Mesenchymal stem cell (in vitro differentiated cells and primary cell): ENCODE measurements around the gene NOL4L.

Experiments used
- DNase-seq: peaks from one replicate; pipeline ENCODE4 v3.0.0-alpha.2; 2013
- H2AFZ ChIP-seq: one replicate; pipeline ENCODE4 v1.6.1; 2013; ENCODE audit warnings: low read depth, mild to moderate bottlenecking, control low read depth, inconsistent platforms, low read length, moderate library complexity
- H2AK5ac ChIP-seq: 2 replicates; pipeline ENCODE4 v1.6.1; 2013; ENCODE audit warnings: low read length, moderate library complexity, mild to moderate bottlenecking, inconsistent platforms; ENCODE audit not compliant: severe bottlenecking
- H2BK120ac ChIP-seq: one replicate; pipeline ENCODE4 v1.6.1; 2013; ENCODE audit warnings: low read depth, mild to moderate bottlenecking, inconsistent platforms, low read length, moderate library complexity
- H2BK12ac ChIP-seq, 2 experiments: one replicate each; pipeline ENCODE4 v1.6.1; 2013; ENCODE audit warnings: inconsistent platforms in 2 of 2, low read length in 2 of 2, mild to moderate bottlenecking in 2 of 2, moderate library complexity in 2 of 2, control low read depth in 1 of 2
- H2BK15ac ChIP-seq: one replicate; pipeline ENCODE4 v1.6.1; 2013; ENCODE audit warnings: mild to moderate bottlenecking, low read depth, inconsistent platforms; ENCODE audit not compliant: poor library complexity, severe bottlenecking
- H2BK5ac ChIP-seq: 2 replicates; pipeline ENCODE4 v1.6.1; 2013; ENCODE audit warnings: low read depth, mild to moderate bottlenecking, low read length, control low read depth, inconsistent platforms; ENCODE audit not compliant: poor library complexity, severe bottlenecking
- H3K14ac ChIP-seq, 2 experiments: one replicate each; pipeline ENCODE4 v1.6.1; 2013; ENCODE audit warnings: inconsistent platforms in 2 of 2, low read length in 2 of 2, control low read depth in 1 of 2, mild to moderate bottlenecking in 1 of 2, moderate library complexity in 1 of 2
- H3K18ac ChIP-seq, 2 experiments: one replicate each; pipeline ENCODE4 v1.6.1; 2013; ENCODE audit warnings: inconsistent platforms in 2 of 2, low read length in 2 of 2, control low read depth in 1 of 2, low read depth in 1 of 2, mild to moderate bottlenecking in 1 of 2
- H3K23ac ChIP-seq, 2 experiments: one replicate each; pipeline ENCODE4 v1.6.1; 2013; ENCODE audit warnings: inconsistent platforms in 2 of 2, low read length in 2 of 2, mild to moderate bottlenecking in 2 of 2, moderate library complexity in 2 of 2, control low read depth in 1 of 2
- H3K27ac ChIP-seq: 2 replicates; pipeline ENCODE4 v1.5.1; 2013; ENCODE audit warnings: mild to moderate bottlenecking, moderate library complexity, low read length, control low read depth, inconsistent platforms; ENCODE audit not compliant: poor library complexity, severe bottlenecking
- H3K27me3 ChIP-seq, 2 experiments: 2 replicates each; pipeline versions ENCODE4 v1.6.1 to v1.7.0; 2013; ENCODE audit warnings: low read length in 2 of 2, mild to moderate bottlenecking in 2 of 2, moderate library complexity in 2 of 2, control low read depth in 1 of 2, inconsistent platforms in 1 of 2; ENCODE audit not compliant: control insufficient read depth in 1 of 2, insufficient read depth in 1 of 2
- H3K36me3 ChIP-seq, 2 experiments: 2 replicates each; pipeline versions ENCODE4 v1.6.1 to v1.7.0; 2013; ENCODE audit warnings: low read length in 2 of 2, control low read depth in 1 of 2, inconsistent platforms in 1 of 2, low read depth in 1 of 2, mild to moderate bottlenecking in 1 of 2; ENCODE audit not compliant: insufficient read depth in 2 of 2, control insufficient read depth in 1 of 2
- H3K4ac ChIP-seq, 2 experiments: one replicate each; pipeline ENCODE4 v1.6.1; 2013; ENCODE audit warnings: inconsistent platforms in 2 of 2, low read length in 2 of 2, mild to moderate bottlenecking in 2 of 2, moderate library complexity in 2 of 2, control low read depth in 1 of 2, low read depth in 1 of 2
- H3K4me1 ChIP-seq: 2 replicates; pipeline ENCODE4 v1.6.1; 2013; ENCODE audit warnings: low read depth, low read length, control low read depth; ENCODE audit not compliant: control insufficient read depth, insufficient read depth
- H3K4me2 ChIP-seq: 2 replicates; pipeline ENCODE4 v1.6.1; 2013; ENCODE audit warnings: low read length, mild to moderate bottlenecking, inconsistent platforms; ENCODE audit not compliant: poor library complexity, severe bottlenecking
- H3K4me3 ChIP-seq, 2 experiments: 2 replicates each; pipeline versions ENCODE4 v1.5.1 to v1.7.0; 2013; ENCODE audit warnings: low read length in 2 of 2, mild to moderate bottlenecking in 2 of 2, control low read depth in 1 of 2, low read depth in 1 of 2; ENCODE audit not compliant: insufficient read depth in 1 of 2
- H3K79me1 ChIP-seq: replicated peaks from 2 replicates; pipeline ENCODE4 v1.6.1; 2013; ENCODE audit warnings: mild to moderate bottlenecking, control low read depth, low read length, inconsistent platforms; ENCODE audit not compliant: poor library complexity, severe bottlenecking
- H3K9ac ChIP-seq: 2 replicates; pipeline ENCODE4 v1.7.0; 2013; ENCODE audit warnings: mild to moderate bottlenecking, low read length, moderate library complexity
- H3K9me3 ChIP-seq: 2 replicates; pipeline ENCODE4 v1.7.0; 2013; ENCODE audit warnings: mild to moderate bottlenecking, low read length; ENCODE audit not compliant: control insufficient read depth
- H4K8ac ChIP-seq: one replicate; pipeline ENCODE4 v1.6.1; 2013; ENCODE audit warnings: inconsistent platforms, mild to moderate bottlenecking, low read length, moderate library complexity
- H4K91ac ChIP-seq: one replicate; pipeline ENCODE4 v1.6.1; 2013; ENCODE audit warnings: mild to moderate bottlenecking, low read length, inconsistent platforms
- WGBS: methylation state at CpG from one replicate; pipeline ENCODE4 v1.1.7; 2013; ENCODE audit warnings: mixed read lengths; 5-methylcytosine and 5-hydroxymethylcytosine counted together

Gene NOL4L

GRCh38 chr20:32455901-32456701 is 129.0 kb downstream of the NOL4L start:
- H3K14ac ChIP-seq: peak overlapping the region in 1 of 2 experiments; percentile 76
- peaks cover 42 to 76% of the 10 kb centered on the region in 2 experiments for H3K36me3 ChIP-seq
- H3K27me3 ChIP-seq: no peaks in the 10 kb centered on the region
- H3K27ac ChIP-seq: peak overlapping the region; percentile 93
- WGBS: 96% methylated on average over 35 of the region's 35 CpGs
- H2BK15ac ChIP-seq: no peak overlapping the region
- H3K9me3 ChIP-seq: no peaks in the 10 kb centered on the region
- peak overlapping the region in 1 of 2 experiments; percentile 37 for H3K23ac ChIP-seq
- peak overlapping the region in 1 of 2 experiments; percentile 51 for H2BK12ac ChIP-seq
- peak overlapping the region; percentile 29 for H4K8ac ChIP-seq
- H2BK5ac ChIP-seq: no peak overlapping the region
- H2AFZ ChIP-seq: no peak overlapping the region
- peak overlapping the region; percentile 30 to 76 for H3K18ac ChIP-seq
- H3K4me3 ChIP-seq: no peak overlapping the region
- peak overlapping the region; percentile 65 for H3K9ac ChIP-seq
- DNase-seq: no peak
- no peak overlapping the region for H2BK120ac ChIP-seq
- peaks cover 39% of the 10 kb centered on the region for H3K4me1 ChIP-seq
- H4K91ac ChIP-seq: peak overlapping the region; percentile 67
- H2AK5ac ChIP-seq: peak overlapping the region; percentile 82
- peak overlapping the region; percentile 71 for H3K4me2 ChIP-seq
- H3K4ac ChIP-seq: peak overlapping the region; percentile 15 to 71
- peaks cover 51% of the 10 kb centered on the region for H3K79me1 ChIP-seq

GRCh38 chr20:32455171-32455900 is 129.8 kb downstream of the NOL4L start:
- no peak overlapping the region for H4K8ac ChIP-seq
- peaks cover 48 to 76% of the 10 kb centered on the region in 2 experiments for H3K36me3 ChIP-seq
- H3K9ac ChIP-seq: no peak overlapping the region
- H3K27me3 ChIP-seq: no peaks in the 10 kb centered on the region
- H2BK12ac ChIP-seq: peak overlapping the region in 1 of 2 experiments; percentile 33
- H3K14ac ChIP-seq: peak overlapping the region in 1 of 2 experiments; percentile 26
- H3K4me1 ChIP-seq: peaks cover 39% of the 10 kb centered on the region
- peak overlapping the region; percentile 34 for H2AK5ac ChIP-seq
- no peak overlapping the region for H3K4me2 ChIP-seq
- no peak overlapping the region for H2BK5ac ChIP-seq
- no peak overlapping the region for H2AFZ ChIP-seq
- 98% methylated on average over 10 of the region's 12 CpGs for WGBS
- H3K18ac ChIP-seq: peak overlapping the region in 1 of 2 experiments; percentile 53
- peaks cover 46% of the 10 kb centered on the region for H3K79me1 ChIP-seq
- H3K23ac ChIP-seq: peak overlapping the region in 1 of 2 experiments; percentile 36
- no peak overlapping the region for H2BK120ac ChIP-seq
- H3K27ac ChIP-seq: no peak overlapping the region
- no peaks in the 10 kb centered on the region for H3K9me3 ChIP-seq
- peak overlapping the region in 1 of 2 experiments; percentile 23 for H3K4me3 ChIP-seq
- peak overlapping the region; percentile 20 for H4K91ac ChIP-seq
- no peak for DNase-seq
- H3K4ac ChIP-seq: no peak overlapping the region
- H2BK15ac ChIP-seq: no peak overlapping the region

- peaks cover 53 to 78% of the 10 kb centered on the region in 2 experiments for H3K36me3 ChIP-seq
- H2BK5ac ChIP-seq: no peak overlapping the region
- no peak overlapping the region for H4K8ac ChIP-seq
- no peaks in the 10 kb centered on the region for H3K27me3 ChIP-seq
- H2BK15ac ChIP-seq: no peak overlapping the region
- H4K91ac ChIP-seq: no peak overlapping the region
- no peak overlapping the region for H2BK120ac ChIP-seq
- no peak for DNase-seq
- no peak overlapping the region for H3K4me3 ChIP-seq
- no peak overlapping the region for H2AK5ac ChIP-seq
- H3K27ac ChIP-seq: no peak overlapping the region
- H3K14ac ChIP-seq: no peak overlapping the region
- H2AFZ ChIP-seq: no peak overlapping the region
- 95% methylated on average over 29 of the region's 31 CpGs for WGBS
- no peaks in the 10 kb centered on the region for H3K9me3 ChIP-seq
- peak overlapping the region in 1 of 2 experiments; percentile 36 for H3K23ac ChIP-seq
- no peak overlapping the region for H3K9ac ChIP-seq
- peak overlapping the region in 1 of 2 experiments; percentile 53 for H3K18ac ChIP-seq
- H3K4me1 ChIP-seq: peaks cover 39% of the 10 kb centered on the region
- H3K79me1 ChIP-seq: peaks cover 47% of the 10 kb centered on the region
- H3K4ac ChIP-seq: no peak overlapping the region
- H2BK12ac ChIP-seq: no peak overlapping the region
- no peak overlapping the region for H3K4me2 ChIP-seq
Measured at GRCh38 chr20:32454164-32455145, 130.7 kb downstream of the NOL4L start.
